ENCODE measurements around the gene TLE6. TPM values are rescaled to one million over a fixed set of nuclear protein-coding genes. Genes with fewer than 3 reads are reported as not detected.

TLE6 gene
- total and polyA plus RNA-seq, 2 of the 13 experiments (the other 11 are each of a cell fraction or from before 2014, with no cell fraction given): 0.24 to 5.5 TPM

DNA sequence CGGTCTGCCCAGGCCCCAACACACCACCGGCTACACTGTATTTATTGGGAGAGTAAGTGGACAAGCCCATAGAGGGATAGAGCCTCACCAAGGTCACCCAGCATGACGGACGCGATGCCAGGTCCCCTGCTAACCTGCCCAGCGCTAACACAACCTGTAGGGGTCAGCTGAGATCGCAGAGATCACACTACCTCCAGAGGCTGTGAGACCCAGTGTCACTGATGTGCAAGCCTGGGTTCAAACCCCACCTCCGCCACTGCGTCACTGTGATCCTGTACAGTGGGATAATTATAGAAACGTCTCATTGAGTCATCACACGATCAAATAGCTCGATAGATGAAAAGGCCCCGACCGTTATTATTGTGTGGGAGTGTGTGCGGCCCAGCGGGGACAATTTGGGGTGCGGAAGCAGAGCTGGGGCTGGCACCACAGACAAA lies 62.3 kb downstream of the TLE6 start (continued):
- no peak for TF ChIP-seq KDM5A (IDR thresholded peaks at IDR 0.05; ENCODE audit: borderline replicate concordance, low read length)
- TF ChIP-seq ZNF33A (CRISPR knock-in tag; IDR thresholded peaks at IDR 0.05; ENCODE audit: borderline replicate concordance): no peak
- TF ChIP-seq, protein P1, sequence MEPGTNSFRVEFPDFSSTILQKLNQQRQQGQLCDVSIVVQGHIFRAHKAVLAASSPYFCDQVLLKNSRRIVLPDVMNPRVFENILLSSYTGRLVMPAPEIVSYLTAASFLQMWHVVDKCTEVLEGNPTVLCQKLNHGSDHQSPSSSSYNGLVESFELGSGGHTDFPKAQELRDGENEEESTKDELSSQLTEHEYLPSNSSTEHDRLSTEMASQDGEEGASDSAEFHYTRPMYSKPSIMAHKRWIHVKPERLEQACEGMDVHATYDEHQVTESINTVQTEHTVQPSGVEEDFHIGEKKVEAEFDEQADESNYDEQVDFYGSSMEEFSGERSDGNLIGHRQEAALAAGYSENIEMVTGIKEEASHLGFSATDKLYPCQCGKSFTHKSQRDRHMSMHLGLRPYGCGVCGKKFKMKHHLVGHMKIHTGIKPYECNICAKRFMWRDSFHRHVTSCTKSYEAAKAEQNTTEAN (CRISPR knock-in tag; conservative IDR thresholded peaks at IDR 0.05): no peak

DNA sequence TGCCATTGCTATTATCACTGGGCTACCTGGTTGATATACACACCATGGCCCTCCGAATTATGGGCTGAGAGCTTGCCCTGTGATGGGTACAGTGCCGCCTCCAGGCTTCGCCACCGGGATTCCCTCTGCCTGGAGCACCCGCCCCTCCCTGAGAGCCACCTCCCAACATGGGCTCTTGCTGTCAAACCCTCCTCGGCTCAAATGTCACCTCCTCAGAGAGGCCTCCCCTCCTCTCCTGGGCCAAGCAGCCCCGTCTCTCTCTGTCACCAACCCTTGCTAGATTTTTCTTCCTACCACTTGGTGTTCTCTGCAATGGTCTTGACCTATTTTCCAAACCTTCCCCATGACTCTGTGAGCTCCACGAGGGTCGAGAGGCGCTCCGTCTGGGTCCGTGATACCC lies 64.0 kb downstream of the TLE6 start:
- peaks cover 2 to 5% of the 10 kb centered on the region in 2 experiments; a peak in 3 of 5 replicates for H3K27me3 ChIP-seq (ENCODE audit: control insufficient read depth in 1 of 2, insufficient read depth in 2 of 2, low read length in 2 of 2)
- DNase-seq (ENCODE audit: low spot score) (no peak), ATAC-seq (no peak), FAIRE-seq (no peak)
- no peak overlapping the region for H2AFZ ChIP-seq (ENCODE audit: low read length)
- H3K36me3 ChIP-seq (replicated peaks in 1 of 2; ENCODE audit: control insufficient read depth in 1 of 2, insufficient read depth in 2 of 2, low read length in 2 of 2): no peaks in the 10 kb centered on the region
- H3K9me3 ChIP-seq (ENCODE audit: low read length): no peaks in the 10 kb centered on the region
- WGBS (ENCODE audit: low lambda C conversion rate): 56% methylated on average over 10 of the region's 12 CpGs
- no peak overlapping the region for H3K9ac ChIP-seq (ENCODE audit: insufficient read depth, low read depth, low read length)
- no peaks in the 10 kb centered on the region for H3K79me2 ChIP-seq (ENCODE audit: insufficient read depth, low read length)
- H4K20me1 ChIP-seq (ENCODE audit: insufficient read depth, low read length): no peaks in the 10 kb centered on the region
- ChIA-PET CTCF (ENCODE audit: low intra/inter-chr PET ratio, low total read pairs) (no interaction called here), POLR2A (no interaction called here)
- peaks cover 26% of the 10 kb centered on the region for H3K4me1 ChIP-seq (ENCODE audit: insufficient read depth, low read length)
- no peak overlapping the region for H3K4me2 ChIP-seq (ENCODE audit: low read depth, low read length)
- no peak overlapping the region for H3K27ac ChIP-seq (ENCODE audit: extremely low read length, insufficient read depth, low read length)
- no TSS peak for BruUV-seq (replicated peaks)
- no peak overlapping the region for H3K4me3 ChIP-seq (replicated peaks in 1 of 3; ENCODE audit: insufficient read depth in 1 of 3, low read depth in 2 of 3, low read length in 3 of 3)
- in situ Hi-C loops (cut with HindIII; ENCODE audit: extremely low pct_ligation_motif_present, low pct_unique_long_range_greater_than_20kb) (no loop called here), intact Hi-C loops (cut with micrococcal nuclease; ENCODE audit: unreplicated experiment) (no loop called here)
- TF ChIP-seq, protein P2, sequence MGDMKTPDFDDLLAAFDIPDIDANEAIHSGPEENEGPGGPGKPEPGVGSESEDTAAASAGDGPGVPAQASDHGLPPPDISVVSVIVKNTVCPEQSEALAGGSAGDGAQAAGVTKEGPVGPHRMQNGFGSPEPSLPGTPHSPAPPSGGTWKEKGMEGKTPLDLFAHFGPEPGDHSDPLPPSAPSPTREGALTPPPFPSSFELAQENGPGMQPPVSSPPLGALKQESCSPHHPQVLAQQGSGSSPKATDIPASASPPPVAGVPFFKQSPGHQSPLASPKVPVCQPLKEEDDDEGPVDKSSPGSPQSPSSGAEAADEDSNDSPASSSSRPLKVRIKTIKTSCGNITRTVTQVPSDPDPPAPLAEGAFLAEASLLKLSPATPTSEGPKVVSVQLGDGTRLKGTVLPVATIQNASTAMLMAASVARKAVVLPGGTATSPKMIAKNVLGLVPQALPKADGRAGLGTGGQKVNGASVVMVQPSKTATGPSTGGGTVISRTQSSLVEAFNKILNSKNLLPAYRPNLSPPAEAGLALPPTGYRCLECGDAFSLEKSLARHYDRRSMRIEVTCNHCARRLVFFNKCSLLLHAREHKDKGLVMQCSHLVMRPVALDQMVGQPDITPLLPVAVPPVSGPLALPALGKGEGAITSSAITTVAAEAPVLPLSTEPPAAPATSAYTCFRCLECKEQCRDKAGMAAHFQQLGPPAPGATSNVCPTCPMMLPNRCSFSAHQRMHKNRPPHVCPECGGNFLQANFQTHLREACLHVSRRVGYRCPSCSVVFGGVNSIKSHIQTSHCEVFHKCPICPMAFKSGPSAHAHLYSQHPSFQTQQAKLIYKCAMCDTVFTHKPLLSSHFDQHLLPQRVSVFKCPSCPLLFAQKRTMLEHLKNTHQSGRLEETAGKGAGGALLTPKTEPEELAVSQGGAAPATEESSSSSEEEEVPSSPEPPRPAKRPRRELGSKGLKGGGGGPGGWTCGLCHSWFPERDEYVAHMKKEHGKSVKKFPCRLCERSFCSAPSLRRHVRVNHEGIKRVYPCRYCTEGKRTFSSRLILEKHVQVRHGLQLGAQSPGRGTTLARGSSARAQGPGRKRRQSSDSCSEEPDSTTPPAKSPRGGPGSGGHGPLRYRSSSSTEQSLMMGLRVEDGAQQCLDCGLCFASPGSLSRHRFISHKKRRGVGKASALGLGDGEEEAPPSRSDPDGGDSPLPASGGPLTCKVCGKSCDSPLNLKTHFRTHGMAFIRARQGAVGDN (CRISPR knock-in tag; IDR thresholded peaks at IDR 0.05): no peak
- TF ChIP-seq ZFP62 (CRISPR knock-in tag; IDR thresholded peaks at IDR 0.05) (no peak), TOE1 (CRISPR knock-in tag; IDR thresholded peaks at IDR 0.05) (no peak), NCOR1 (IDR thresholded peaks at IDR 0.05; ENCODE audit: borderline replicate concordance, low read length) (no peak), ZNF839 (CRISPR knock-in tag; IDR thresholded peaks at IDR 0.05; ENCODE audit: borderline replicate concordance) (no peak), HNF4A (CRISPR knock-in tag; IDR thresholded peaks at IDR 0.05) (no peak), CBX1 (IDR thresholded peaks at IDR 0.05; ENCODE audit: low read depth) (no peak), ZNF792 (CRISPR knock-in tag; IDR thresholded peaks at IDR 0.05) (no peak), TEAD3 (CRISPR knock-in tag; optimal IDR thresholded peaks at IDR 0.05; ENCODE audit: borderline replicate concordance) (no peak), THYN1 (CRISPR knock-in tag; IDR thresholded peaks at IDR 0.05; ENCODE audit: borderline replicate concordance, low read depth) (no peak)
- TF ChIP-seq, protein P3, sequence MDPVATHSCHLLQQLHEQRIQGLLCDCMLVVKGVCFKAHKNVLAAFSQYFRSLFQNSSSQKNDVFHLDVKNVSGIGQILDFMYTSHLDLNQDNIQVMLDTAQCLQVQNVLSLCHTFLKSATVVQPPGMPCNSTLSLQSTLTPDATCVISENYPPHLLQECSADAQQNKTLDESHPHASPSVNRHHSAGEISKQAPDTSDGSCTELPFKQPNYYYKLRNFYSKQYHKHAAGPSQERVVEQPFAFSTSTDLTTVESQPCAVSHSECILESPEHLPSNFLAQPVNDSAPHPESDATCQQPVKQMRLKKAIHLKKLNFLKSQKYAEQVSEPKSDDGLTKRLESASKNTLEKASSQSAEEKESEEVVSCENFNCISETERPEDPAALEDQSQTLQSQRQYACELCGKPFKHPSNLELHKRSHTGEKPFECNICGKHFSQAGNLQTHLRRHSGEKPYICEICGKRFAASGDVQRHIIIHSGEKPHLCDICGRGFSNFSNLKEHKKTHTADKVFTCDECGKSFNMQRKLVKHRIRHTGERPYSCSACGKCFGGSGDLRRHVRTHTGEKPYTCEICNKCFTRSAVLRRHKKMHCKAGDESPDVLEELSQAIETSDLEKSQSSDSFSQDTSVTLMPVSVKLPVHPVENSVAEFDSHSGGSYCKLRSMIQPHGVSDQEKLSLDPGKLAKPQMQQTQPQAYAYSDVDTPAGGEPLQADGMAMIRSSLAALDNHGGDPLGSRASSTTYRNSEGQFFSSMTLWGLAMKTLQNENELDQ (CRISPR knock-in tag; IDR thresholded peaks at IDR 0.05; ENCODE audit: borderline replicate concordance): no peak
- TF ChIP-seq, protein P4, sequence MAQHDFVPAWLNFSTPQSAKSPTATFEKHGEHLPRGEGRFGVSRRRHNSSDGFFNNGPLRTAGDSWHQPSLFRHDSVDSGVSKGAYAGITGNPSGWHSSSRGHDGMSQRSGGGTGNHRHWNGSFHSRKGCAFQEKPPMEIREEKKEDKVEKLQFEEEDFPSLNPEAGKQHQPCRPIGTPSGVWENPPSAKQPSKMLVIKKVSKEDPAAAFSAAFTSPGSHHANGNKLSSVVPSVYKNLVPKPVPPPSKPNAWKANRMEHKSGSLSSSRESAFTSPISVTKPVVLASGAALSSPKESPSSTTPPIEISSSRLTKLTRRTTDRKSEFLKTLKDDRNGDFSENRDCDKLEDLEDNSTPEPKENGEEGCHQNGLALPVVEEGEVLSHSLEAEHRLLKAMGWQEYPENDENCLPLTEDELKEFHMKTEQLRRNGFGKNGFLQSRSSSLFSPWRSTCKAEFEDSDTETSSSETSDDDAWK (CRISPR knock-in tag; IDR thresholded peaks at IDR 0.05): no peak

Data from HepG2 (cell line).